Measurements from ENCODE around the gene SEMA6B.
A peak's percentile ranks its signal among the peaks of the same experiment; 100 is the strongest.

- peak in 2 of 7 experiments; percentile 23 to 25 for TF ChIP-seq CTCF (IDR thresholded peaks at IDR 0.05)
- no peak for TF ChIP-seq POLR2A (IDR thresholded peaks at IDR 0.05)
- TF ChIP-seq POLR2AphosphoS5 (IDR thresholded peaks at IDR 0.05): no peak
Measured at GRCh38 chr19:4495471-4495870, 64.0 kb downstream of the SEMA6B start.

Measured in stomach (tissue), 4 donors.